A673 (cell line): ENCODE data around the gene DUOXA2. TPM values are rescaled to one million over a fixed set of nuclear protein-coding genes. Genes with fewer than 3 reads are reported as not detected.

Experiments used
- BruUV-seq: library from RNA; stranded (reverse); fragments of 400-500 nt; replicated peaks from 2 replicates; lab custom pipeline; 2021; lab: Mats Ljungman, UMichigan
- CTCF ChIA-PET: fragments of 300-600 bp; sonication (Branson Sonifier 250); formaldehyde crosslinking; loops from one replicate; lab custom pipeline; 2022; ENCODE audit warnings: antibody characterized with exemption; lab: Charles Lee
- POLR2A ChIA-PET: fragments of 300-600 bp; sonication (Branson Sonifier 250); formaldehyde crosslinking; loops from one replicate; lab custom pipeline; 2022; ENCODE audit warnings: antibody characterized with exemption; ENCODE audit not compliant: low non-redundant PET; lab: Charles Lee
- DNase-seq: peaks from one replicate; pipeline ENCODE4 v3.0.0-alpha.2; 2015; ENCODE audit warnings: low spot score
- H3K27ac ChIP-seq: fragments of 200-600 bp; sonication (generic); 2 replicates; pipeline ENCODE4 v1.5.1; 2016; ENCODE audit warnings: mixed run types, low read depth, mild to moderate bottlenecking, mixed read lengths, antibody characterized with exemption, low read length; ENCODE audit not compliant: poor library complexity, severe bottlenecking
- H3K27me3 ChIP-seq: fragments of 200-600 bp; sonication (generic); replicated peaks from 2 replicates; pipeline ENCODE4 v1.6.1; 2017; ENCODE audit warnings: mixed run types, low read depth, mild to moderate bottlenecking, mixed read lengths, antibody characterized with exemption, low read length; ENCODE audit not compliant: insufficient read depth, poor library complexity
- H3K36me3 ChIP-seq: fragments of 200-600 bp; sonication (generic); 2 replicates; pipeline ENCODE4 v1.6.1; 2016; ENCODE audit warnings: mixed run types, mild to moderate bottlenecking, mixed read lengths, antibody characterized with exemption, low read length; ENCODE audit not compliant: insufficient read depth, poor library complexity, severe bottlenecking
- H3K4me1 ChIP-seq: fragments of 200-600 bp; sonication (generic); 2 replicates; pipeline ENCODE4 v1.6.1; 2017; ENCODE audit warnings: mixed run types, mild to moderate bottlenecking, mixed read lengths, antibody characterized with exemption, low read length; ENCODE audit not compliant: insufficient read depth, poor library complexity, severe bottlenecking
- H3K4me3 ChIP-seq: fragments of 200-600 bp; sonication (generic); 2 replicates; pipeline ENCODE4 v1.5.1; 2016; ENCODE audit warnings: low read depth, mixed run types, mild to moderate bottlenecking, mixed read lengths, low read length; ENCODE audit not compliant: poor library complexity, severe bottlenecking
- H3K9me3 ChIP-seq: fragments of 200-600 bp; sonication (generic); 2 replicates; pipeline ENCODE4 v1.6.1; 2016; ENCODE audit warnings: mixed run types, low read depth, mild to moderate bottlenecking, mixed read lengths, antibody characterized with exemption, low read length; ENCODE audit not compliant: poor library complexity, severe bottlenecking
- EZH2 ChIP-seq: fragments of 200-600 bp; sonication (generic); IDR thresholded peaks from 2 replicates; pipeline ENCODE4 v1.6.1; 2017; ENCODE audit warnings: borderline replicate concordance, low read depth, mild to moderate bottlenecking, mixed read lengths, antibody characterized with exemption, low read length; ENCODE audit not compliant: poor library complexity, severe bottlenecking
- intact Hi-C: fragments of 100-400 bp; cut with micrococcal nuclease; formaldehyde crosslinking; loops from one replicate; pipeline ENCODE4 v1.10.0; 2022; ENCODE audit not compliant: unreplicated experiment
- total RNA-seq: library from RNA; stranded (reverse); gene quantifications from 2 replicates; pipeline ENCODE4 v1.2.3, GENCODE V29; 2021
- TF ChIP-seq, protein P1 (sequence below): fragments of 300-800, 200-600 bp; sonication (generic); conservative IDR thresholded peaks from 2 replicates; pipeline ENCODE4 v1.5.1; 2017; ENCODE audit warnings: low read depth, mild to moderate bottlenecking, antibody characterized with exemption, low read length, moderate library complexity, mixed read lengths

Gene DUOXA2
- total RNA-seq, 1 experiment from 2014 or later = not detected

DNA sequence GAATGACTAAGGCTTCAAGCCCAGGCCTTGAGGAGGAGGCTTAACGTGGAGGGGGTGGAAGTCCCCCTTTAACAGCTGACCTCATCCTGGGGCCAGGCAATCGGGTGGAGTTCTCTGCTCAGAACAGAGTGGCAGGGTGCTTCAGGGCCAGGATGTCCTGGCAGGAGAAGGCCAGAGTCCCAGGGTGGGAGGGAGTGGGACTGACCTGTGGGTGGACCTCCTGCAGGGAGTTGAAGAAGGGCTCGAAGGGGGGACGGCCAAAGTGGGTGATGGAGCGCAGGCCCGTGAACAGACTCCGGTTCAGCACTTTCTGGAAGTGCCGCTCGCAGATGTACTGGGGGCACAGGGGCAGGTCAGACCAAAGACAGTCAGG, 19.8 kb upstream of the DUOXA2 start:
- POLR2A ChIA-PET = no interaction called here
- no TSS peak for BruUV-seq
- no peaks in the 10 kb centered on the region for H3K36me3 ChIP-seq
- no peaks in the 10 kb centered on the region for H3K9me3 ChIP-seq
- H3K4me3 ChIP-seq = no peak overlapping the region
- TF ChIP-seq, protein P1, sequence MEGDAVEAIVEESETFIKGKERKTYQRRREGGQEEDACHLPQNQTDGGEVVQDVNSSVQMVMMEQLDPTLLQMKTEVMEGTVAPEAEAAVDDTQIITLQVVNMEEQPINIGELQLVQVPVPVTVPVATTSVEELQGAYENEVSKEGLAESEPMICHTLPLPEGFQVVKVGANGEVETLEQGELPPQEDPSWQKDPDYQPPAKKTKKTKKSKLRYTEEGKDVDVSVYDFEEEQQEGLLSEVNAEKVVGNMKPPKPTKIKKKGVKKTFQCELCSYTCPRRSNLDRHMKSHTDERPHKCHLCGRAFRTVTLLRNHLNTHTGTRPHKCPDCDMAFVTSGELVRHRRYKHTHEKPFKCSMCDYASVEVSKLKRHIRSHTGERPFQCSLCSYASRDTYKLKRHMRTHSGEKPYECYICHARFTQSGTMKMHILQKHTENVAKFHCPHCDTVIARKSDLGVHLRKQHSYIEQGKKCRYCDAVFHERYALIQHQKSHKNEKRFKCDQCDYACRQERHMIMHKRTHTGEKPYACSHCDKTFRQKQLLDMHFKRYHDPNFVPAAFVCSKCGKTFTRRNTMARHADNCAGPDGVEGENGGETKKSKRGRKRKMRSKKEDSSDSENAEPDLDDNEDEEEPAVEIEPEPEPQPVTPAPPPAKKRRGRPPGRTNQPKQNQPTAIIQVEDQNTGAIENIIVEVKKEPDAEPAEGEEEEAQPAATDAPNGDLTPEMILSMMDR = no peak
- H3K27ac ChIP-seq = no peak overlapping the region
- intact Hi-C loops = no loop called here
- no peaks in the 10 kb centered on the region for H3K4me1 ChIP-seq
- H3K27me3 ChIP-seq = no peaks in the 10 kb centered on the region
- DNase-seq = no peak
- CTCF ChIA-PET = no interaction called here

GRCh38 chr15:45095661-45096060, 18.5 kb upstream of the DUOXA2 start:
- Histone ChIP-seq H3K4me3 (no peak overlapping the region), H3K4me1 (no peaks in the 10 kb centered on the region), H3K36me3 (no peaks in the 10 kb centered on the region), H3K27ac (no peak overlapping the region), H3K9me3 (no peaks in the 10 kb centered on the region), H3K27me3 (no peaks in the 10 kb centered on the region)
- POLR2A ChIA-PET = no interaction called here
- TF ChIP-seq, protein P1 = no peak
- no peak for TF ChIP-seq EZH2
- DNase-seq = no peak
- CTCF ChIA-PET = no interaction called here
- intact Hi-C loops = no loop called here
- no TSS peak for BruUV-seq

DNA sequence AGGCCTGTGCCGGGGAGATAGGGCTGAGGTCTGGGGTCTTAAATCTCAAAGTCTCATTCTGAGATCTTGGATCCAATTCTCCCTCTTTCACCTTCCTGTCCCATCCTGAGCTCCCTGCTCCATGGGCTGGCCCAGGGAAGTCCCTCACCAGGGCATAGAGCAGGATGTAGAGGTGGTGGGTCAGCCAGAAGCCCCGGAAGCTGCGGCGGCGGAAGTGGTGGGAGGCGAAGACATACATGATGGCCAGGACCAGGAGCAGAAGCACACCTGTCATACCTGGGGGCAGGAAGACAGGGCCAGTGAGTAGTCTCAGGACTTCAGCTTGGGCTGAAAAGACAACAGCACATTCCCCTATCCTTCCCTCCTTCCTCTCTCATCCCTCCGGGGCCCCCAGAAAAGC, 16.7 kb upstream of the DUOXA2 start:
- POLR2A ChIA-PET = no interaction called here
- Histone ChIP-seq H3K9me3 (no peaks in the 10 kb centered on the region), H3K27me3 (no peaks in the 10 kb centered on the region), H3K4me3 (no peak overlapping the region), H3K27ac (no peak overlapping the region), H3K36me3 (no peaks in the 10 kb centered on the region), H3K4me1 (no peaks in the 10 kb centered on the region)
- CTCF ChIA-PET = interaction anchor here (1.0 kb wide), 1 partner anchor 21 kb away, joined by 3 read pairs; no protein-coding TSS in a partner anchor
- intact Hi-C loops = no loop called here
- no peak for DNase-seq
- no TSS peak for BruUV-seq
- TF ChIP-seq, protein P1 = no peak
- TF ChIP-seq EZH2 = no peak
